Ascending aorta (tissue), 2 donors: ENCODE measurements around the gene CAMKMT. TPM values are rescaled to one million over a fixed set of nuclear protein-coding genes. Genes with fewer than 3 reads are reported as not detected.

Experiments used
- DNase-seq, 2 donors: peaks; one replicate each; pipeline ENCODE4 v3.0.0-alpha.2; 2019; ENCODE audit warnings: low spot score in 2 of 2
- H3K27ac ChIP-seq, 2 donors: fragments of 200-600 bp; sonication (generic); one replicate each; pipeline ENCODE4 v1.5.1; 2016 to 2017; ENCODE audit warnings: mild to moderate bottlenecking in 1 of 2
- H3K27me3 ChIP-seq: fragments of 200-600 bp; sonication (generic); one replicate; pipeline ENCODE4 v1.5.1; 2017
- H3K36me3 ChIP-seq, 2 donors: fragments of 200-600 bp; sonication (generic); one replicate each; pipeline ENCODE4 v1.5.1; 2016
- H3K4me1 ChIP-seq, 2 donors: fragments of 200-600 bp; sonication (generic); one replicate each; pipeline ENCODE4 v1.5.1; 2016 to 2017; ENCODE audit warnings: mild to moderate bottlenecking in 1 of 2
- H3K4me3 ChIP-seq, 2 donors: fragments of 200-600 bp; sonication (generic); one replicate each; pipeline ENCODE4 v1.5.1; 2016 to 2017; ENCODE audit warnings: mild to moderate bottlenecking in 1 of 2
- H3K9me3 ChIP-seq, 2 donors: fragments of 200-600 bp; sonication (generic); one replicate each; pipeline ENCODE4 v1.5.1; 2016
- intact Hi-C: fragments of 100-400 bp; cut with DNase I; formaldehyde crosslinking; loops from one replicate; pipeline ENCODE4 v1.15.1; 2023
- total RNA-seq: library from RNA; depleted of rRNA; stranded (reverse); fragments of >200 nt; gene quantifications from one replicate; pipeline ENCODE4 v1.1.0, GENCODE V29; 2016
- TF ChIP-seq, protein P1 (sequence below), 3 experiments: fragments of 200-600 bp in 2 of 3; fragments of 450-650 bp in 1 of 3; sonication (generic) in 2 of 3; IDR thresholded peaks; one replicate each; pipeline ENCODE4 v1.5.1; 2016 to 2019; ENCODE audit warnings: antibody characterized with exemption in 3 of 3, mild to moderate bottlenecking in 1 of 3, moderate library complexity in 1 of 3

CAMKMT gene
- total RNA-seq, 1 donor from 2014 or later = 5.1 TPM

DNA sequence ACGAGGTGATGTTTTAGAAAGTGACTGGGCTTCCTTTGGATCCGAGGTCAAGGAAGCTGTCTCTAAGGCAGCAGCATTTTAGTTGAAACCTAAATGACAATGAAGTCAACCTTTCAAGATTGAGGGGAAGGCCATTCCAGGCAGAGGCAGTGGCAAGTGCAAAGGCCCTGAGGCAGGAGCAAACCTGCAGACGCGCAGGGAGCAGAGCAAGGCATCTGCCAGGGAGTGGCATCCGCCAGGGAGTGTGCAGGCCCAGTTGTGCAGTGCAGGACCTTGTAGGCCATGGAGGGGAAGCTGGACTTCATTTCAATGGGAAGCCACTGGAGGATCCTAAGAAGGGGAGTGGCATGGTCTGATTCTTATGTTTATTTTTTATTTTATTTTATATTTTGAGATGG lies 425.1 kb downstream of the CAMKMT start:
- H3K36me3 ChIP-seq = no peaks in the 10 kb centered on the region
- no peaks in the 10 kb centered on the region for H3K9me3 ChIP-seq
- no peak for DNase-seq
- H3K4me3 ChIP-seq = no peak overlapping the region
- TF ChIP-seq, protein P1, sequence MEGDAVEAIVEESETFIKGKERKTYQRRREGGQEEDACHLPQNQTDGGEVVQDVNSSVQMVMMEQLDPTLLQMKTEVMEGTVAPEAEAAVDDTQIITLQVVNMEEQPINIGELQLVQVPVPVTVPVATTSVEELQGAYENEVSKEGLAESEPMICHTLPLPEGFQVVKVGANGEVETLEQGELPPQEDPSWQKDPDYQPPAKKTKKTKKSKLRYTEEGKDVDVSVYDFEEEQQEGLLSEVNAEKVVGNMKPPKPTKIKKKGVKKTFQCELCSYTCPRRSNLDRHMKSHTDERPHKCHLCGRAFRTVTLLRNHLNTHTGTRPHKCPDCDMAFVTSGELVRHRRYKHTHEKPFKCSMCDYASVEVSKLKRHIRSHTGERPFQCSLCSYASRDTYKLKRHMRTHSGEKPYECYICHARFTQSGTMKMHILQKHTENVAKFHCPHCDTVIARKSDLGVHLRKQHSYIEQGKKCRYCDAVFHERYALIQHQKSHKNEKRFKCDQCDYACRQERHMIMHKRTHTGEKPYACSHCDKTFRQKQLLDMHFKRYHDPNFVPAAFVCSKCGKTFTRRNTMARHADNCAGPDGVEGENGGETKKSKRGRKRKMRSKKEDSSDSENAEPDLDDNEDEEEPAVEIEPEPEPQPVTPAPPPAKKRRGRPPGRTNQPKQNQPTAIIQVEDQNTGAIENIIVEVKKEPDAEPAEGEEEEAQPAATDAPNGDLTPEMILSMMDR (IDR thresholded peaks at IDR 0.05) = no peak
- H3K4me1 ChIP-seq = no peaks in the 10 kb centered on the region
- no peaks in the 10 kb centered on the region for H3K27me3 ChIP-seq
- intact Hi-C loops = no loop called here
- H3K27ac ChIP-seq = no peak overlapping the region

DNA sequence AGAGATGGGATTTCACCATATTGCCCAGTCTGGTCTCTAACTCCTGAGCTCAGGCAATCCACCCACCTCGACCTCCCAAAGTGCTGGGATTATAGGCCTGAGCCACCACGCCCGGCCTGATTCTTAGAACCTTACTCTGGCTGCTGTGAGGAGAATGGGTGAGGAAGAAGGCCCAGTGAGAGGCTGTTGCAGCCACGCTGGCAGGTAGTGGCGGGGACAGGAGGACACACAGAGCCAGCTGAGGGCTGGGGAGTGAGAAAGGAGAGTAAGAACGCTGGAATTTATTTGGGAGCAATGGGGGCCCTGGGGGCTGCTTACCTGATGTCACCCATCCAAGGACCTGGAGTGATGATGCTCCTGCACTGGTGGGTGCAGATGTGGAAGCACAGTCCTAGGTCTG lies 425.9 kb downstream of the CAMKMT start:
- H3K4me3 ChIP-seq = no peak overlapping the region
- H3K9me3 ChIP-seq = no peaks in the 10 kb centered on the region
- intact Hi-C loops = no loop called here
- H3K4me1 ChIP-seq = no peaks in the 10 kb centered on the region
- H3K27ac ChIP-seq = no peak overlapping the region
- H3K27me3 ChIP-seq = no peaks in the 10 kb centered on the region
- no peak for DNase-seq
- TF ChIP-seq, protein P1 (IDR thresholded peaks at IDR 0.05) = no peak
- no peaks in the 10 kb centered on the region for H3K36me3 ChIP-seq

DNA sequence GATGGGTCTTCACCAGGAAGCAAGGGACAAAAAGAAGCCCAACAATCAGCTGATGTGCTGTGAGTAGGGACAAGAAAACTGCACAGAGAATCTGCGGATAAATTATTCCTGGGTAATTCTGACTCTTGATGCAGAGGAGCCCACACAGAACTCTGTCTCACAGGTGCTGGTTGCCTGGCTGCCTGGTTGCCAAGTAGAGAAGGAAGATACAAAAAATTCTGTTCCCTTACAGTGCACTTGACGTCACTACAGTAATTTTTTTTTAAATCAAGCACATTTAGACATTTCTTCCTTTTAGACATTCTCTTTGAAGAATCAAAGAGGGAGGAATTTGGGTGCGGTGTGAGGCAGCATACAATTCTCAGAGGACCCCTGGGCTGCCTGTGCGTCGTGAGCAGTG lies 427.7 kb downstream of the CAMKMT start:
- H3K4me3 ChIP-seq = no peak overlapping the region
- no peaks in the 10 kb centered on the region for H3K27me3 ChIP-seq
- no peaks in the 10 kb centered on the region for H3K4me1 ChIP-seq
- intact Hi-C loops = no loop called here
- no peaks in the 10 kb centered on the region for H3K36me3 ChIP-seq
- H3K27ac ChIP-seq = no peak overlapping the region
- no peak for DNase-seq
- no peaks in the 10 kb centered on the region for H3K9me3 ChIP-seq
- TF ChIP-seq, protein P1 (IDR thresholded peaks at IDR 0.05) = no peak

DNA sequence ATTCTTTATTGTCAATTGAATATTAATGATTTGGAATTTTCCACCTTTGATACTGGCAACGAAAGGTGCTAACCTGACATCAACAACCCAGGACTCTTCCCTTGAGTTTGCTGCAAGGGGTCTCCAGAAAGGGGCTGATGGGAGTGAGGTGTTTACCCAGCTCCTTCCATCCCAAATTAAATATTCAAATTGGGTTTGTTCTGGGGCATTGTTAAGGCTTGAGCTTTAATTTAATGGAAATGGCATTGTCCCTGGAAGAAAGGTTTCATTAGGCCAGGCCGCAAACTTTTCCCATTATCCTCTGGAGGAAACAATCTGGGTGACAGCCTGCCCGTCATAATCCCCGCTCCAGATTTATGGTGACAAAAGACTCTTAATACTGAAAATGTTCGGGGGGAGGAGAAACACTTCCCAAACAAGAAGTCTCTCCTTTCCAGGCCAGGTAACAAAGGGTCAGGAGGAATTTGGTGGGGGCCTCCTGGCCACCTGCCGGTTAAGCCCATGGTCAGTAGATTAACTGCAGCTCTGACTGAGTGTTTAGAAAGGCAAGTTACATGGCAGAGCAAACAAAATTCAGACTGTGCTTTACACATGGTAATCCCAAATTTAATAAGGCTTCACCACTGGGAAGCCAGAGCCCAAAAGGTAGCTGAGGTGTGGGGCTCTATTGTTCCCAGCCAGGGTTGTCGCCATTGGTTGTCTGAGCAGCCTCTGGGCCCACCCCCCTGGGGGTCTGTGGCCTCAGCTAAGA lies 428.4 kb downstream of the CAMKMT start:
- Histone ChIP-seq H3K9me3 (no peaks in the 10 kb centered on the region), H3K4me1 (no peaks in the 10 kb centered on the region), H3K36me3 (no peaks in the 10 kb centered on the region), H3K4me3 (no peak overlapping the region), H3K27ac (no peak overlapping the region), H3K27me3 (no peaks in the 10 kb centered on the region)
- intact Hi-C loops = no loop called here
- no peak for DNase-seq
- TF ChIP-seq, protein P1 (IDR thresholded peaks at IDR 0.05) = no peak

DNA sequence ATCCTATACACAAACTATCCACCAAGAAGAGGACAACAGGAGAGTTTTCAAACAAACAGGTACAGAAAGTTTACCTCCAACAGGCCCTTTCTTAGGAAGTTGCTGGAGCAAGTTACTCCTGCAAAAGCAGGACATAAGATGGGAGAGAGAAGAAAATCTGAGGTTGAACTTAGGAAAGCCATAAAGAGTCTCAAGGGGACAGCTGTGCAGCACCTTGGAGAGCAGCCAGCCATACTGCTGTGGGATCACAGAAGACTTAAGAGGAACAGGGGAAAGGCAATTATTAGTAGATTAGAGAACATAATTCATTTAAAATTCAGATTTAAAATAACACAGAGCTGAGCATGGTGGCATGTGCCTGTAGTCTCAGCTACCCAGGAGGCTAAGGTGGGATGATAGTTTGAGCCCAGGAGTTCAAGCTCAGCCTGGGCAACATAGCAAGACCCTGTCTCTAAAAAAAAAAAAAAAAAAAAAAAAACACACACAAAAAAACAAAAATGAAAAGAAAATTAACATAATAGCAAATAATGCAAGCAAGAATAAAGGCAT lies 431.6 kb downstream of the CAMKMT start:
- H3K4me1 ChIP-seq = no peaks in the 10 kb centered on the region
- H3K36me3 ChIP-seq = no peaks in the 10 kb centered on the region
- H3K4me3 ChIP-seq = no peak overlapping the region
- no peaks in the 10 kb centered on the region for H3K9me3 ChIP-seq
- DNase-seq = no peak
- intact Hi-C loops = no loop called here
- TF ChIP-seq, protein P1 (IDR thresholded peaks at IDR 0.05) = no peak
- no peak overlapping the region for H3K27ac ChIP-seq
- no peaks in the 10 kb centered on the region for H3K27me3 ChIP-seq
